CD4-positive, alpha-beta memory T cell (primary cell): ENCODE measurements around the gene ST3GAL6. TPM values are rescaled to one million over a fixed set of nuclear protein-coding genes. Genes with fewer than 3 reads are reported as not detected.

Experiments used
- CTCF ChIA-PET: fragments of 350-600 bp; sonication (Branson Sonifier 250); formaldehyde crosslinking; loops from one replicate; lab custom pipeline; 2021; ENCODE audit warnings: inconsistent platforms; ENCODE audit not compliant: partially characterized antibody; lab: Charles Lee
- POLR2A ChIA-PET: fragments of 350-600 bp; sonication (Branson Sonifier 250); formaldehyde crosslinking; loops from one replicate; lab custom pipeline; 2021; ENCODE audit not compliant: partially characterized antibody; lab: Charles Lee
- DNase-seq, 5 donors: peaks; one replicate each; pipeline versions ENCODE4 v3.0.0 to v3.0.0-alpha.2; 2020 to 2022; ENCODE audit warnings: mixed read lengths in 1 of 5
- H3K27ac ChIP-seq: one replicate; pipeline ENCODE4 v1.7.0; 2013; ENCODE audit warnings: low read depth, low read length
- H3K27me3 ChIP-seq: 2 replicates; pipeline ENCODE4 v1.7.0; 2013; ENCODE audit warnings: mild to moderate bottlenecking, low read length, moderate library complexity; ENCODE audit not compliant: insufficient read depth
- H3K36me3 ChIP-seq: 2 replicates; pipeline ENCODE4 v1.7.0; 2013; ENCODE audit warnings: mild to moderate bottlenecking, low read length, moderate library complexity; ENCODE audit not compliant: insufficient read depth
- H3K4me1 ChIP-seq: 2 replicates; pipeline ENCODE4 v1.7.0; 2013; ENCODE audit warnings: mild to moderate bottlenecking, low read length, moderate library complexity; ENCODE audit not compliant: insufficient read depth
- H3K4me3 ChIP-seq, 2 donors: one replicate each; pipeline ENCODE4 v1.7.0; 2013; ENCODE audit warnings: low read length in 2 of 2, mild to moderate bottlenecking in 1 of 2
- H3K9me3 ChIP-seq, 2 donors: one replicate each; pipeline ENCODE4 v1.7.0; 2013; ENCODE audit warnings: low read length in 2 of 2, control low read depth in 1 of 2; ENCODE audit not compliant: control insufficient read depth in 1 of 2
- H3K27ac Mint-ChIP-seq, 7 donors: one replicate each; pipeline ENCODE4 v1.8.0; 2020 to 2021; ENCODE audit warnings: mixed read lengths in 7 of 7, mild to moderate bottlenecking in 6 of 7, inconsistent platforms in 3 of 7, moderate library complexity in 3 of 7
- H3K27me3 Mint-ChIP-seq, 2 donors: one replicate each; pipeline ENCODE4 v1.8.0; 2020 to 2021; ENCODE audit warnings: mixed read lengths in 2 of 2
- H3K36me3 Mint-ChIP-seq, 2 donors: one replicate each; pipeline ENCODE4 v1.8.0; 2020 to 2021; ENCODE audit warnings: mixed read lengths in 2 of 2, inconsistent platforms in 1 of 2, mild to moderate bottlenecking in 1 of 2
- H3K4me1 Mint-ChIP-seq, 4 donors: one replicate each; pipeline ENCODE4 v1.8.0; 2020 to 2021; ENCODE audit warnings: mixed read lengths in 4 of 4, mild to moderate bottlenecking in 1 of 4
- H3K4me3 Mint-ChIP-seq, 8 donors: one replicate each; pipeline ENCODE4 v1.8.0; 2020 to 2021; ENCODE audit warnings: mixed read lengths in 8 of 8, mild to moderate bottlenecking in 7 of 8, moderate library complexity in 6 of 8, inconsistent platforms in 3 of 8
- H3K9me3 Mint-ChIP-seq, 8 donors: one replicate each; pipeline ENCODE4 v1.8.0; 2020 to 2021; ENCODE audit warnings: mixed read lengths in 8 of 8, mild to moderate bottlenecking in 5 of 8, inconsistent platforms in 3 of 8, moderate library complexity in 1 of 8
- intact Hi-C: fragments of 100-400 bp; cut with micrococcal nuclease; formaldehyde crosslinking; loops from one replicate; pipeline ENCODE4 v1.15.1; 2023
- polyA plus RNA-seq, 2 donors: library from polyadenylated mRNA; unstranded; fragments of 300-500 nt; fragmentation: Illumina TruSeq; gene quantifications; one replicate each; pipeline ENCODE4 v1.2.3, GENCODE V29; 2021
- total RNA-seq, 2 experiments: library from RNA; stranded (reverse); gene quantifications; one replicate each; pipeline ENCODE4 v1.2.3, GENCODE V29; 2021

ST3GAL6 gene
- total and polyA plus RNA-seq, 4 experiments from 2014 or later: 0.15 to 1.3 (median 0.50) TPM; not detected in 1

DNA sequence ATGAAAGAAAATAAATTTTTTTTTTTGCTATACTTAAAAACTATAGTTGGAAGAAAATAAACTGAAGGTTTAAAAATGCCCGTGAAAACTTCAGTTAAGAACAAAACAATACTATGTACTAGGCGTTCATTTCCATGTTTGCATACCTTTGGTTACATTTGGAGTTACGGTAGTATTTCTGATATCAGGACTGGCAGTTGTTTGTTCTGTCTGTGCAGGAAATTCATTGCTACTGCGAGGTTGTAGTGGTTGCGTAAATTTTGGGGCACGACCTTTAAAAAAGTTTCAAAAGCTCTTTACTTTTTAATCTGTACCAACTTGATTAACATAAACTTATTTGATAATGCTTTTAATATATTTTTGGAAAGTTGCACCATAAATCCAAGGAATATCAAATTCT is 47.9 kb downstream of the ST3GAL6 start:
- H3K36me3 ChIP-seq: no peaks in the 10 kb centered on the region

DNA sequence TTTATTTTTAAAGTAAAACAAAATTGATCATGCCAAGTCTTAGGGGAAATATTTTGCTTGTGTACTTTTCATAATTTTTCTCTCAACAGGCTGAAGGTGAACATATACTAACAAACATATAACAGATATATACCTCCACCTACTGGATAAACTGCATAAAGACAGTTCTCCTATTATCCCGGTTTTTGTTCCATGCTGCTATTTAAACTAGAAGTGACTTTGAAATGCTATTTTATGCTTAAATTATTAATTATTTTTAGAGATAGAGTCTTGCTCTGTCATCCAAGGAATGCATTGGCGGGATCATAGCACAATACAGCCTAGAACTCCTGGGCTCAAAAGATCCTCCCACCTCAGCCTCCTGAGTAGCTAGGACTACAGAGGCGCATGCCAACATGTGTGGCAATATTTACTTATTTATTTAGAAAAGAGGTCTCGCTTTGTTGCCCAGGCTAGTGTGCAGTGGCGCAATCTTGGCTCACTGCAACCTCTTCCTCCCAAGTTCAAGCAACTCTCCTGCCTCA is 49.8 kb downstream of the ST3GAL6 start:
- CTCF ChIA-PET: interaction anchor here (1.4 to 5.4 kb wide), 3 partner anchors 210 to 941 kb away, joined by 4 to 47 read pairs (median 6); no protein-coding TSS in a partner anchor
- no peaks in the 10 kb centered on the region for H3K9me3 ChIP-seq
- Mint-ChIP-seq H3K36me3 (no peaks in the 10 kb centered on the region), H3K4me3 (no peak overlapping the region), H3K27ac (no peak overlapping the region), H3K9me3 (peaks cover 0 to 1% (median 0%) of the 10 kb centered on the region in 8 donors), H3K4me1 (no peaks in the 10 kb centered on the region), H3K27me3 (peaks cover 0 to 2% of the 10 kb centered on the region in 2 donors)
- peak in 4 of 5 donors; percentile 6 to 18 (median 14) for DNase-seq
- intact Hi-C loops: loop anchor here (1.0 to 10.0 kb wide), 3 partner anchors 182 to 774 kb away; no protein-coding TSS in a partner anchor
- H3K27ac ChIP-seq: no peak overlapping the region
- H3K4me1 ChIP-seq: no peaks in the 10 kb centered on the region
- no peak overlapping the region for H3K4me3 ChIP-seq
- no peaks in the 10 kb centered on the region for H3K27me3 ChIP-seq
- no peaks in the 10 kb centered on the region for H3K36me3 ChIP-seq
- POLR2A ChIA-PET: no interaction called here

More for the DNA sequence above, 47.9 kb downstream of the ST3GAL6 start:
- ChIA-PET CTCF (interaction anchor here (1.0 kb wide), 1 partner anchor 772 kb away, joined by 4 read pairs; no protein-coding TSS in a partner anchor), POLR2A (no interaction called here)
- Mint-ChIP-seq H3K27me3 (peaks cover 0 to 2% of the 10 kb centered on the region in 2 donors), H3K36me3 (no peaks in the 10 kb centered on the region), H3K9me3 (peaks cover 0 to 2% (median 0%) of the 10 kb centered on the region in 8 donors), H3K27ac (no peak overlapping the region), H3K4me1 (no peaks in the 10 kb centered on the region), H3K4me3 (no peak overlapping the region)
- H3K27ac ChIP-seq: no peak overlapping the region
- H3K4me1 ChIP-seq: no peaks in the 10 kb centered on the region
- intact Hi-C loops: loop anchor here (5.0 to 10.0 kb wide), 2 partner anchors 184 to 209 kb away; no protein-coding TSS in a partner anchor
- H3K9me3 ChIP-seq: no peaks in the 10 kb centered on the region
- no peaks in the 10 kb centered on the region for H3K27me3 ChIP-seq
- no peak overlapping the region for H3K4me3 ChIP-seq
- no peak for DNase-seq

DNA sequence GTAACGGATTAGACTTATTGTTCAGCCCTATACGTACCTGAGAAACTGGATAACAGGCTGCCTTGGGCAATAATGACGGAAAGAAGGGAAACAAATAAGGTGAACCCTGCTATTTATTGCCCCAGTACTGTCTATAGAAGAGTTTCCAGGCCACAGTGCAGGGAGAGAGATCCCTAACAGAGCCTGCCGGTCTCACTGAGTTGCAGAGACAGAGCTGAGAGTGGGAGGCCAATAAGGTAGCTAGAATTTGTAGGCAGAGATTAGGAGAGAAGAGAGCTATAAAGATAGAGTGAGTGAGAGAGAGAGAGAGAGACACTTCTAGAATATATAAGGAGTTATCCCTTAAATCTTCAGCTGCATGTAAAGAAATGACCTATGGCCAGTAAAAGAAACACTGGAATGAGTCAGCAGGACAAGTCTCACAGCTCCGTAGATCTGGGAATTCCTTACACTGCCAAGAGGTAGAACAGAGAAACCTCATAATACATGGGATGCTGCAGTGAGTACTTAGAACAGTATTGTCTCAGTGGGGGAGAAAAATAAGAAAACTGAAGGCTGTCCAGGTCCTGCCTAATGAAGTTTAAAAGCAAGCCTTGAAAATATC is 51.8 kb downstream of the ST3GAL6 start:
- Mint-ChIP-seq H3K27me3 (peaks cover 0 to 2% of the 10 kb centered on the region in 2 donors), H3K9me3 (no peaks in the 10 kb centered on the region), H3K4me3 (no peak overlapping the region), H3K4me1 (no peaks in the 10 kb centered on the region), H3K27ac (no peak overlapping the region), H3K36me3 (no peaks in the 10 kb centered on the region)
- Histone ChIP-seq H3K4me3 (no peak overlapping the region), H3K4me1 (no peaks in the 10 kb centered on the region), H3K9me3 (no peaks in the 10 kb centered on the region), H3K36me3 (no peaks in the 10 kb centered on the region), H3K27ac (no peak overlapping the region), H3K27me3 (no peaks in the 10 kb centered on the region)
- no peak for DNase-seq
- intact Hi-C loops: loop anchor here (5.0 to 10.0 kb wide), 2 partner anchors 180 to 213 kb away; no protein-coding TSS in a partner anchor
- CTCF ChIA-PET: interaction anchor here (0.7 to 5.4 kb wide), 8 partner anchors 9 to 1940 kb away, joined by 3 to 47 read pairs (median 6); no protein-coding TSS in a partner anchor
- POLR2A ChIA-PET: no interaction called here

DNA sequence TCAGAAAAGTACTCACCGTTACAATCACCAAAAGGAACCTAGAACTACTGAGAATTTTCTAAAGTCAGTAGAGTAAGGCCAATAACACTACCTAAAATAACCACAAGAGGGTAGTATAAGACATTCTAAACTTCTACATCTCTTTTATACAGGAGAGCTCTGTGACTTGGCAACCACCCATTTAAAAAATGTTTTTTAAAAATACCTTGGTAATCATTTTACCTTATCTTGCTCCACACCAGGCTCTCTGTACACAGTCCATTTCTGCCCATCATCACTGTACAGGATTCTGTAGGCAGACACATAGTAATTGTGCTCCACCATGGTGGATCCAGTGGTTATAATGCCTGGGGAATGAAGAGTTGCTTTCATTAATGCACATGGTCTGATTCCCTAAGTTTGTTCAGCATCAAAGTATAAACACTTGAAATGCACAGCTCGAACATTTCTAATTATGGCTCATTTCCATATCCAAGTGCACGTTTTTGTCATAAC is 54.5 kb downstream of the ST3GAL6 start:
- peaks cover 0 to 2% of the 10 kb centered on the region in 2 donors for H3K27me3 Mint-ChIP-seq
- ChIA-PET CTCF (interaction anchor here (1.0 to 5.4 kb wide), 11 partner anchors 9 to 991 kb away, joined by 3 to 47 read pairs (median 7); partner anchors contain the start of gene DCBLD2), POLR2A (no interaction called here)
- H3K4me1 Mint-ChIP-seq: no peaks in the 10 kb centered on the region
- no peak overlapping the region for H3K27ac ChIP-seq
- intact Hi-C loops: loop anchor here (1.0 to 10.0 kb wide), 4 partner anchors 177 to 991 kb away; no protein-coding TSS in a partner anchor
- no peak overlapping the region for H3K4me3 ChIP-seq
- H3K4me1 ChIP-seq: no peaks in the 10 kb centered on the region
- DNase-seq: peak in 4 of 5 donors; percentile 26 to 41 (median 39)
- H3K27me3 ChIP-seq: no peaks in the 10 kb centered on the region
- no peaks in the 10 kb centered on the region for H3K9me3 Mint-ChIP-seq
- no peaks in the 10 kb centered on the region for H3K36me3 Mint-ChIP-seq
- H3K4me3 Mint-ChIP-seq: no peak overlapping the region
- no peaks in the 10 kb centered on the region for H3K9me3 ChIP-seq
- no peaks in the 10 kb centered on the region for H3K36me3 ChIP-seq
- no peak overlapping the region for H3K27ac Mint-ChIP-seq

DNA sequence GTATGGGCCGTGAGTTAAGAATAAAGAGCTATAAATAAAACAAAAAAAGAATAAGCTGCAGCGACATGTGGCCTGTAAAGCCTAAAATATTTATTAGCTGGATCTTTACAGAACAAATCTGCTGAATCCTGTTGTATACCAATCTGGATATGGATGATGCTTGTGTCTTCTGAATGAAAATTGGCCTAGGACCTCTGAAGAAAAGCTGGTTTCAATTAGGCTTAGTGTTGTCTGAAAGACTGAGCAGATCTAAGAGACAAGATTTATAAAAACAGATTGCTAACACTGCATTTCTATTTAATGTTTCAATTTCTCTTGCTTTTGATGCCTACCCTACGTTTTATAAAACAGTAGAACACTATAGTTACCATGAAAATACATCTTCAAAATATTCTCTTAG is 57.9 kb downstream of the ST3GAL6 start:
- no peak overlapping the region for H3K27ac ChIP-seq
- H3K27ac Mint-ChIP-seq: no peak overlapping the region

DNA sequence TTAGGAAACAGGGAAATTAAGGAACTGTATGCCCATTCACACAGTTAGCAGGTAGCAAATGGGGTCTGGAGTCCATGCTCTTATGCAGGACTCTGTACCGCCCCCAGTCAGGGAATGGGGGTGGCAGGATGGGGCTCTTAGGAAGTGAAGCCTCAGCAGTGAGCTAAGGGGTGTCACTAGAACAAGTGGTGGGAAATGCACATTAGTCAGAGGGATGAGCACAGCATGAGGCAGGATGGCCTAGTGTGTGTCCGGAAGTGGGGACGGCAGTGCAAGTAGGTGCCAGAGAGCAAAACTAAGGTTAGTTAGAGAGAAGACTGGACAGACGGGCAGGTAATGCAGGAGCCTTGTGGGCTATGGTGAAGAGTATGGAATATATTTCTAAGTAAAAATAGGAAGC is 60.7 kb downstream of the ST3GAL6 start:
- no peak overlapping the region for H3K4me3 ChIP-seq
- CTCF ChIA-PET: interaction anchor here (1.2 kb wide), 1 partner anchor 9 kb away, joined by 3 read pairs; no protein-coding TSS in a partner anchor
- Mint-ChIP-seq H3K9me3 (peaks cover 0 to 3% (median 0%) of the 10 kb centered on the region in 8 donors), H3K27me3 (no peaks in the 10 kb centered on the region), H3K36me3 (no peaks in the 10 kb centered on the region), H3K27ac (no peak overlapping the region), H3K4me1 (no peaks in the 10 kb centered on the region), H3K4me3 (no peak overlapping the region)
- no peaks in the 10 kb centered on the region for H3K9me3 ChIP-seq
- DNase-seq: no peak
- H3K36me3 ChIP-seq: no peaks in the 10 kb centered on the region
- intact Hi-C loops: no loop called here
- no peaks in the 10 kb centered on the region for H3K4me1 ChIP-seq
- H3K27me3 ChIP-seq: no peaks in the 10 kb centered on the region
- no peak overlapping the region for H3K27ac ChIP-seq
- POLR2A ChIA-PET: no interaction called here

More for the DNA sequence above, 57.9 kb downstream of the ST3GAL6 start:
- ChIA-PET CTCF (interaction anchor here (0.8 to 1.2 kb wide), 2 partner anchors 10 to 987 kb away, joined by 3 to 5 read pairs; no protein-coding TSS in a partner anchor), POLR2A (no interaction called here)
- Mint-ChIP-seq H3K27me3 (no peaks in the 10 kb centered on the region), H3K9me3 (no peaks in the 10 kb centered on the region), H3K4me3 (no peak overlapping the region), H3K4me1 (no peaks in the 10 kb centered on the region), H3K36me3 (no peaks in the 10 kb centered on the region)
- no peaks in the 10 kb centered on the region for H3K4me1 ChIP-seq
- no peak for DNase-seq
- no peak overlapping the region for H3K4me3 ChIP-seq
- no peaks in the 10 kb centered on the region for H3K27me3 ChIP-seq
- intact Hi-C loops: no loop called here
- H3K9me3 ChIP-seq: no peaks in the 10 kb centered on the region
- H3K36me3 ChIP-seq: no peaks in the 10 kb centered on the region

DNA sequence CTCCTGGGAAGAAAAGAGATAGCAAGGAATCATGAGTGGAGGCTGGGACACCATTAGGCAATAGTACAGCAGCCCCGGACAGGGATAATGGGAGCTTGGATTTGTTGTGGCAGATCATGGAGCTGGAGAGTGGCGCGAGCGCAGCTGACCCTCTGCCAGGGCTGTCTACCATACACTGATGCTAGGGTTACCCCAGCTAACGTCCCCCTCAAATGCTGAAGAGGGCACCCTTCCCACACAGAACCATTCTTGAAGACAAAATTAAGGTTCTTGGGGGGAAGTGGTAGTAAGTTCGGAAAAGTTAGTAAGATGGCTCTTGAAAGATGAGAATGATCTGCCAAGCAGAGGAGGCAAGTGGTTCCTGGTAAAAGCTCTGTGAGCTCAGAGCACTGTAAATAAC is 61.1 kb downstream of the ST3GAL6 start:
- no peaks in the 10 kb centered on the region for H3K36me3 Mint-ChIP-seq
- H3K4me3 Mint-ChIP-seq: no peak overlapping the region
- POLR2A ChIA-PET: no interaction called here
- CTCF ChIA-PET: interaction anchor here (1.2 kb wide), 1 partner anchor 9 kb away, joined by 3 read pairs; no protein-coding TSS in a partner anchor
- Histone ChIP-seq H3K9me3 (no peaks in the 10 kb centered on the region), H3K27ac (no peak overlapping the region), H3K36me3 (no peaks in the 10 kb centered on the region), H3K4me1 (no peaks in the 10 kb centered on the region), H3K27me3 (no peaks in the 10 kb centered on the region), H3K4me3 (no peak overlapping the region)
- H3K27me3 Mint-ChIP-seq: no peaks in the 10 kb centered on the region
- DNase-seq: no peak
- intact Hi-C loops: no loop called here
- H3K27ac Mint-ChIP-seq: no peak overlapping the region
- no peaks in the 10 kb centered on the region for H3K4me1 Mint-ChIP-seq
- peaks cover 0 to 3% (median 1%) of the 10 kb centered on the region in 8 donors for H3K9me3 Mint-ChIP-seq
